Lung (tissue), 12 donors: ENCODE measurements around the gene HAT1. TPM values are rescaled to one million over a fixed set of nuclear protein-coding genes. Genes with fewer than 3 reads are reported as not detected.

Experiments
- ATAC-seq: fragments of 200-7000 bp; cut with Tn5 transposase; one replicate; pipeline ENCODE4 v1.9.1; 2020; ENCODE audit warnings: moderate number of reproducible peaks; ENCODE audit not compliant: insufficient read depth, low FRiP score
- DNase-seq, 3 donors: peaks; one replicate each; pipeline ENCODE4 v3.0.0-alpha.2; 2013 to 2017
- H3K27ac ChIP-seq, 2 donors: one replicate each; pipeline ENCODE4 v1.5.1; 2013; ENCODE audit warnings: mild to moderate bottlenecking in 2 of 2, moderate library complexity in 2 of 2, control low read depth in 1 of 2, inconsistent platforms in 1 of 2, low read depth in 1 of 2, low read length in 1 of 2
- H3K27me3 ChIP-seq, 3 donors: one replicate each; pipeline ENCODE4 v1.5.1; 2013; ENCODE audit warnings: low read length in 2 of 3; ENCODE audit not compliant: control insufficient read depth in 3 of 3, insufficient read depth in 3 of 3
- H3K36me3 ChIP-seq, 4 donors: one replicate each; pipeline ENCODE4 v1.5.1; 2013; ENCODE audit warnings: low read length in 4 of 4, mild to moderate bottlenecking in 1 of 4, moderate library complexity in 1 of 4; ENCODE audit not compliant: control insufficient read depth in 4 of 4, insufficient read depth in 4 of 4
- H3K4me1 ChIP-seq, 5 donors: one replicate each; pipeline ENCODE4 v1.5.1; 2013; ENCODE audit warnings: low read length in 5 of 5, mild to moderate bottlenecking in 2 of 5, moderate library complexity in 1 of 5; ENCODE audit not compliant: control insufficient read depth in 5 of 5, insufficient read depth in 5 of 5
- H3K4me3 ChIP-seq: one replicate; pipeline ENCODE4 v1.5.1; 2013; ENCODE audit warnings: mild to moderate bottlenecking, control low read depth, moderate library complexity
- H3K9ac ChIP-seq, 2 donors: one replicate each; pipeline ENCODE4 v1.5.1; 2013; ENCODE audit warnings: low read length in 2 of 2, control low read depth in 1 of 2; ENCODE audit not compliant: insufficient read depth in 1 of 2
- H3K9me3 ChIP-seq, 4 donors: one replicate each; pipeline ENCODE4 v1.5.1; 2013; ENCODE audit warnings: low read length in 3 of 4, mild to moderate bottlenecking in 1 of 4, moderate library complexity in 1 of 4; ENCODE audit not compliant: control insufficient read depth in 4 of 4, insufficient read depth in 3 of 4
- CTCF ChIP-seq: IDR thresholded peaks from 2 replicates; pipeline ENCODE4 v1.5.1; 2012; ENCODE audit warnings: mild to moderate bottlenecking; ENCODE audit errors: control extremely low read depth, extremely low read depth
- WGBS, 2 donors: extraction: QIAGEN DNeasy Blood & Tissue Kit; methylation state at CpG; one replicate each; pipeline ENCODE4 v1.1.7; 2013; 5-methylcytosine and 5-hydroxymethylcytosine counted together
- polyA plus RNA-seq, 2 donors: library from polyadenylated mRNA; stranded (reverse); fragments of 200-250 nt; gene quantifications; one replicate each; pipeline ENCODE4 v1.2.1, GENCODE V29; 2013
- total RNA-seq, 2 donors: library from RNA; depleted of rRNA in 1 of 2; stranded (reverse); fragments of >200 nt in 1 of 2; gene quantifications; one replicate each; pipeline ENCODE4 v1.2.1, GENCODE V29; 2014 to 2021
- donor health status: control.
- donor health status: control.
- donor health status: Bipolar disorder and iron deficiency.
- donor health status: healthy.
- donor health status: DM: yes; HTN: yes; CAD: no.

Gene HAT1
- total and polyA plus RNA-seq, 4 donors, result 16.1 to 48.4 (median 34.7) TPM

DNA sequence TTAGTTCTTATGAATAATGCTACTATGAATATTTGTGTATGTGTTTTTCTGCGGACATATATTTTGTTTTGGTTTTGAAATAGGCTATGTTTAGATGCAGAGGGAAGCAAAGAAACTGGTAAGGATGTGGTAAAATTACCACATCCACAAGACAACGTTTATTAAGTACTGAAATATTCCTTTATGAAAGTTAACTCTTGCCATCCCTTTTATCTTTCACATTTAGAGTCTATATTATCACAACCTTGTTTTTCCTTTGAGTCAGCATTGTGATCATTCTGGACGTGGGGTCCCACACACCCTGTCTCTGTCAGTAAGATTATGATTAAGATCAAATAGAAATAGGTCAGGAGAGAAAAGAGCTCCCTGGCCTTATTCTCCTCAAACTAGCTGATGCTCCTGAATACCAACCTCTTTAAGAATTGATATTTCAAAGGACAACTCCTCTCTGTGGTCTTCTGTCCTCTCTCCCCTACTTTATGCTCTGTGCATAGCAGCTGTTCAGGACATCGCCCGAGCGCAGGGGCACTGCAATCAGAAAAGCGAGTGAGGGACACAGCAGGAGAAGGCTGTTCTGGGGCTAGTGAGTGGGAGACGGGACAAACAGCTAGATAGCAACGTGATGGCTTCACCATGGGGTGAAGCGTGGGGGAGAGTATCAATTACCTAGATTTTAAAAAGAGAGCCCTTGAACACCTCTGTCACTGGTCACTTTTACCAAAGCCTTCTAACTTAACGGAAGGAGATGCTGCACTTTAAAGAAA is 89.7 kb downstream of the HAT1 start:
- Histone ChIP-seq H3K4me1 (peaks cover 0 to 1% (median 0%) of the 10 kb centered on the region in 5 donors), H3K9ac (no peak overlapping the region), H3K9me3 (no peaks in the 10 kb centered on the region), H3K27ac (no peak overlapping the region), H3K4me3 (no peak overlapping the region), H3K36me3 (no peaks in the 10 kb centered on the region), H3K27me3 (no peaks in the 10 kb centered on the region)
- ATAC-seq (no peak), DNase-seq (no peak)
- WGBS, 2 donors, result 39 to 69% methylated on average over 11 of the region's 11 CpGs
- TF ChIP-seq CTCF, result no peak

- WGBS, 2 donors, result 71 to 73% methylated on average over 9 of the region's 9 CpGs
- Histone ChIP-seq H3K9me3 (no peaks in the 10 kb centered on the region), H3K27me3 (no peaks in the 10 kb centered on the region), H3K4me3 (no peak overlapping the region), H3K4me1 (peaks cover 0 to 1% (median 0%) of the 10 kb centered on the region in 5 donors), H3K9ac (no peak overlapping the region), H3K27ac (no peak overlapping the region), H3K36me3 (no peaks in the 10 kb centered on the region)
- no peak for TF ChIP-seq CTCF
- DNase-seq (no peak), ATAC-seq (no peak)
Observed at GRCh38 chr2:172012677-172013391, 90.6 kb downstream of the HAT1 start.

- Histone ChIP-seq H3K36me3 (no peaks in the 10 kb centered on the region), H3K27me3 (no peaks in the 10 kb centered on the region), H3K9me3 (no peaks in the 10 kb centered on the region), H3K4me3 (no peak overlapping the region), H3K27ac (no peak overlapping the region), H3K4me1 (peaks cover 0 to 1% (median 0%) of the 10 kb centered on the region in 5 donors), H3K9ac (no peak overlapping the region)
- ATAC-seq, result no peak
- 59 to 79% methylated on average over 4 of the region's 4 CpGs for WGBS, 2 donors
- no peak for TF ChIP-seq CTCF
- DNase-seq, result no peak
Observed at GRCh38 chr2:172013396-172013795, 91.1 kb downstream of the HAT1 start.
